Jurkat, Clone E6-1 (cell line): Measurements from ENCODE around the gene ANGEL1.

Experiments used
- DNase-seq: peaks from one replicate; pipeline ENCODE4 v3.0.0-alpha.2; 2011; ENCODE audit warnings: low read depth, low spot score
- H3K4me3 ChIP-seq: 2 replicates; pipeline ENCODE4 v1.5.1; 2011; ENCODE audit warnings: mild to moderate bottlenecking, low read length, control low read depth, moderate library complexity

The ANGEL1 gene

GRCh38 chr14:76753541-76754198 is 59.0 kb downstream of the ANGEL1 start:
- no peak for DNase-seq
- no peak overlapping the region for H3K4me3 ChIP-seq

- H3K4me3 ChIP-seq, result no peak overlapping the region
Observed at GRCh38 chr14:76752744-76753143, 59.9 kb downstream of the ANGEL1 start.

GRCh38 chr14:76742966-76743365 is 69.7 kb downstream of the ANGEL1 start:
- H3K4me3 ChIP-seq, result no peak overlapping the region
- DNase-seq, result no peak

More at GRCh38 chr14:76752744-76753143, 59.9 kb downstream of the ANGEL1 start:
- no peak for DNase-seq

GRCh38 chr14:76742185-76742584 is 70.5 kb downstream of the ANGEL1 start:
- H3K4me3 ChIP-seq, result no peak overlapping the region
- no peak for DNase-seq

GRCh38 chr14:76741074-76741473 is 71.6 kb downstream of the ANGEL1 start:
- no peak for DNase-seq
- no peak overlapping the region for H3K4me3 ChIP-seq
